ENCODE measurements around the gene SLC25A23.

DNA sequence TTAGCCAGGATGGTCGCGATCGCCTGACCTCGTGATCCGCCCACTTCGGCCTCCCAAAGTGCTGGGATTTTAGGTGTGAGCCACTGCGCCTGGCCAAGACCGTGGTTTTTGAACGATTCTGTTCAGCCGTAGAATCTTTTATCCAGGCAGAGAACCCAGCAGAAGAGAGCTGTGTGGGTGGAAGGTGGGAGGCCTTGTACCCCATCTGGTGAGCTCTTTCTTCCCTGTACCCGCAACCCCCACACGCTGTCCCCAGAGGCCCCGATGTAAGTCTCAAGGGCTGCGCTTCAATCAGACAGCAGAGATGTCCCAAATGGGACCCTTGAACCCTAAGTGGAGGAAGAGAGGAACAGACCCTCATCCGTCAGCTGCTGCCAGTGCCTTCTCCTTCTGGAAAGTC, 3.7 kb downstream of the SLC25A23 start:
- TF ChIP-seq, protein P1, sequence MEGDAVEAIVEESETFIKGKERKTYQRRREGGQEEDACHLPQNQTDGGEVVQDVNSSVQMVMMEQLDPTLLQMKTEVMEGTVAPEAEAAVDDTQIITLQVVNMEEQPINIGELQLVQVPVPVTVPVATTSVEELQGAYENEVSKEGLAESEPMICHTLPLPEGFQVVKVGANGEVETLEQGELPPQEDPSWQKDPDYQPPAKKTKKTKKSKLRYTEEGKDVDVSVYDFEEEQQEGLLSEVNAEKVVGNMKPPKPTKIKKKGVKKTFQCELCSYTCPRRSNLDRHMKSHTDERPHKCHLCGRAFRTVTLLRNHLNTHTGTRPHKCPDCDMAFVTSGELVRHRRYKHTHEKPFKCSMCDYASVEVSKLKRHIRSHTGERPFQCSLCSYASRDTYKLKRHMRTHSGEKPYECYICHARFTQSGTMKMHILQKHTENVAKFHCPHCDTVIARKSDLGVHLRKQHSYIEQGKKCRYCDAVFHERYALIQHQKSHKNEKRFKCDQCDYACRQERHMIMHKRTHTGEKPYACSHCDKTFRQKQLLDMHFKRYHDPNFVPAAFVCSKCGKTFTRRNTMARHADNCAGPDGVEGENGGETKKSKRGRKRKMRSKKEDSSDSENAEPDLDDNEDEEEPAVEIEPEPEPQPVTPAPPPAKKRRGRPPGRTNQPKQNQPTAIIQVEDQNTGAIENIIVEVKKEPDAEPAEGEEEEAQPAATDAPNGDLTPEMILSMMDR (IDR thresholded peaks at IDR 0.05 in 2 of 3, conservative IDR thresholded peaks at IDR 0.05 in 1 of 3; ENCODE audit: borderline replicate concordance in 1 of 3, insufficient read depth in 1 of 3, low read depth in 2 of 3, low read length in 2 of 3), result no peak
- no peak for TF ChIP-seq SRF (IDR thresholded peaks at IDR 0.05; ENCODE audit: low read depth)
- TF ChIP-seq ZFX (IDR thresholded peaks at IDR 0.05), result no peak
- no peak for TF ChIP-seq EZH2 (IDR thresholded peaks at IDR 0.05)
- TF ChIP-seq RAD21 (IDR thresholded peaks at IDR 0.05; ENCODE audit: low read depth), result no peak
- TF ChIP-seq POLR2A (IDR thresholded peaks at IDR 0.05; ENCODE audit: borderline replicate concordance, extremely low read depth, insufficient read depth, insufficient read length), result no peak
- no peak for TF ChIP-seq CEBPB (IDR thresholded peaks at IDR 0.05; ENCODE audit: low read depth)
- TF ChIP-seq, protein P2, sequence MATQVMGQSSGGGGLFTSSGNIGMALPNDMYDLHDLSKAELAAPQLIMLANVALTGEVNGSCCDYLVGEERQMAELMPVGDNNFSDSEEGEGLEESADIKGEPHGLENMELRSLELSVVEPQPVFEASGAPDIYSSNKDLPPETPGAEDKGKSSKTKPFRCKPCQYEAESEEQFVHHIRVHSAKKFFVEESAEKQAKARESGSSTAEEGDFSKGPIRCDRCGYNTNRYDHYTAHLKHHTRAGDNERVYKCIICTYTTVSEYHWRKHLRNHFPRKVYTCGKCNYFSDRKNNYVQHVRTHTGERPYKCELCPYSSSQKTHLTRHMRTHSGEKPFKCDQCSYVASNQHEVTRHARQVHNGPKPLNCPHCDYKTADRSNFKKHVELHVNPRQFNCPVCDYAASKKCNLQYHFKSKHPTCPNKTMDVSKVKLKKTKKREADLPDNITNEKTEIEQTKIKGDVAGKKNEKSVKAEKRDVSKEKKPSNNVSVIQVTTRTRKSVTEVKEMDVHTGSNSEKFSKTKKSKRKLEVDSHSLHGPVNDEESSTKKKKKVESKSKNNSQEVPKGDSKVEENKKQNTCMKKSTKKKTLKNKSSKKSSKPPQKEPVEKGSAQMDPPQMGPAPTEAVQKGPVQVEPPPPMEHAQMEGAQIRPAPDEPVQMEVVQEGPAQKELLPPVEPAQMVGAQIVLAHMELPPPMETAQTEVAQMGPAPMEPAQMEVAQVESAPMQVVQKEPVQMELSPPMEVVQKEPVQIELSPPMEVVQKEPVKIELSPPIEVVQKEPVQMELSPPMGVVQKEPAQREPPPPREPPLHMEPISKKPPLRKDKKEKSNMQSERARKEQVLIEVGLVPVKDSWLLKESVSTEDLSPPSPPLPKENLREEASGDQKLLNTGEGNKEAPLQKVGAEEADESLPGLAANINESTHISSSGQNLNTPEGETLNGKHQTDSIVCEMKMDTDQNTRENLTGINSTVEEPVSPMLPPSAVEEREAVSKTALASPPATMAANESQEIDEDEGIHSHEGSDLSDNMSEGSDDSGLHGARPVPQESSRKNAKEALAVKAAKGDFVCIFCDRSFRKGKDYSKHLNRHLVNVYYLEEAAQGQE (IDR thresholded peaks at IDR 0.05; ENCODE audit: low read depth), result no peak
- no peak for TF ChIP-seq TCF7L2 (IDR thresholded peaks at IDR 0.05; ENCODE audit: borderline replicate concordance, extremely low read depth, insufficient read depth, insufficient read length)
- TF ChIP-seq, protein P3, sequence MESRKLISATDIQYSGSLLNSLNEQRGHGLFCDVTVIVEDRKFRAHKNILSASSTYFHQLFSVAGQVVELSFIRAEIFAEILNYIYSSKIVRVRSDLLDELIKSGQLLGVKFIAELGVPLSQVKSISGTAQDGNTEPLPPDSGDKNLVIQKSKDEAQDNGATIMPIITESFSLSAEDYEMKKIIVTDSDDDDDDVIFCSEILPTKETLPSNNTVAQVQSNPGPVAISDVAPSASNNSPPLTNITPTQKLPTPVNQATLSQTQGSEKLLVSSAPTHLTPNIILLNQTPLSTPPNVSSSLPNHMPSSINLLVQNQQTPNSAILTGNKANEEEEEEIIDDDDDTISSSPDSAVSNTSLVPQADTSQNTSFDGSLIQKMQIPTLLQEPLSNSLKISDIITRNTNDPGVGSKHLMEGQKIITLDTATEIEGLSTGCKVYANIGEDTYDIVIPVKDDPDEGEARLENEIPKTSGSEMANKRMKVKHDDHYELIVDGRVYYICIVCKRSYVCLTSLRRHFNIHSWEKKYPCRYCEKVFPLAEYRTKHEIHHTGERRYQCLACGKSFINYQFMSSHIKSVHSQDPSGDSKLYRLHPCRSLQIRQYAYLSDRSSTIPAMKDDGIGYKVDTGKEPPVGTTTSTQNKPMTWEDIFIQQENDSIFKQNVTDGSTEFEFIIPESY (IDR thresholded peaks at IDR 0.05; ENCODE audit: extremely low read depth, insufficient replicate concordance, low read length), result no peak
- no peak for TF ChIP-seq SIN3A (IDR thresholded peaks at IDR 0.05; ENCODE audit: low read depth)

Data from HCT116 (cell line).